GM10847 (cell line): ENCODE results near the gene UCK1.

ENCODE experiments used
- POLR2A ChIP-seq: IDR thresholded peaks from 2 replicates; pipeline ENCODE4 v1.6.1; 2011; ENCODE audit not compliant: insufficient read length; ENCODE audit errors: extremely low read depth

Gene UCK1

GRCh38 chr9:131491001-131491710 is 39.9 kb downstream of the UCK1 start:
- TF ChIP-seq POLR2A, result no peak

- no peak for TF ChIP-seq POLR2A
Observed at GRCh38 chr9:131490514-131490913, 40.5 kb downstream of the UCK1 start.

GRCh38 chr9:131487621-131488031 is 43.4 kb downstream of the UCK1 start:
- no peak for TF ChIP-seq POLR2A

GRCh38 chr9:131487001-131487400 is 44.1 kb downstream of the UCK1 start:
- TF ChIP-seq POLR2A, result no peak

GRCh38 chr9:131485728-131486422 is 45.2 kb downstream of the UCK1 start:
- TF ChIP-seq POLR2A, result no peak

GRCh38 chr9:131485206-131485605 is 45.9 kb downstream of the UCK1 start:
- no peak for TF ChIP-seq POLR2A

- TF ChIP-seq POLR2A, result no peak
Observed at GRCh38 chr9:131484560-131485185, 46.4 kb downstream of the UCK1 start.

GRCh38 chr9:131484051-131484445 is 47.0 kb downstream of the UCK1 start:
- TF ChIP-seq POLR2A, result no peak

GRCh38 chr9:131483319-131484050 is 47.6 kb downstream of the UCK1 start:
- TF ChIP-seq POLR2A, result no peak

- TF ChIP-seq POLR2A, result no peak
Observed at GRCh38 chr9:131482343-131483006, 48.6 kb downstream of the UCK1 start.

- TF ChIP-seq POLR2A, result no peak
Observed at GRCh38 chr9:131481441-131482342, 49.4 kb downstream of the UCK1 start.

GRCh38 chr9:131480258-131480657 is 50.8 kb downstream of the UCK1 start:
- TF ChIP-seq POLR2A, result no peak

- TF ChIP-seq POLR2A, result no peak
Observed at GRCh38 chr9:131478911-131479310, 52.2 kb downstream of the UCK1 start.

GRCh38 chr9:131478421-131478868 is 52.6 kb downstream of the UCK1 start:
- no peak for TF ChIP-seq POLR2A
